Mesothelial cell of epicardium (in vitro differentiated cells): ENCODE data around the gene ADAM29. TPM values are rescaled to one million over a fixed set of nuclear protein-coding genes. Genes with fewer than 3 reads are reported as not detected.

ENCODE experiments used
- DNase-seq, 2 experiments: peaks; one replicate each; pipeline ENCODE4 v3.0.0; 2021; ENCODE audit warnings: low spot score in 2 of 2; ENCODE audit not compliant: unreplicated experiment in 2 of 2
- H3K27ac Mint-ChIP-seq: 2 replicates; pipeline ENCODE4 v1.8.0; 2021; ENCODE audit warnings: mixed read lengths
- H3K27me3 Mint-ChIP-seq: 2 replicates; pipeline ENCODE4 v1.8.0; 2021; ENCODE audit warnings: low read depth, mixed read lengths
- H3K36me3 Mint-ChIP-seq: 2 replicates; pipeline ENCODE4 v1.8.0; 2021; ENCODE audit warnings: mixed read lengths
- H3K4me1 Mint-ChIP-seq: 2 replicates; pipeline ENCODE4 v1.8.0; 2021; ENCODE audit warnings: mixed read lengths
- H3K4me3 Mint-ChIP-seq: 2 replicates; pipeline ENCODE4 v1.8.0; 2021; ENCODE audit warnings: mild to moderate bottlenecking, moderate library complexity, mixed read lengths
- H3K9me3 Mint-ChIP-seq: 2 replicates; pipeline ENCODE4 v1.8.0; 2021; ENCODE audit warnings: mixed read lengths
- total RNA-seq: library from RNA; stranded (reverse); gene quantifications from 3 replicates; pipeline ENCODE4 v1.2.1, GENCODE V29; 2021
- TF ChIP-seq, protein P1 (sequence below): fragments of 200-600 bp; sonication (generic); IDR thresholded peaks from one replicate; pipeline ENCODE4 v1.5.0; 2021; ENCODE audit warnings: antibody characterized with exemption; ENCODE audit not compliant: unreplicated experiment

Gene ADAM29
- total RNA-seq, 1 donor from 2014 or later = not detected

DNA sequence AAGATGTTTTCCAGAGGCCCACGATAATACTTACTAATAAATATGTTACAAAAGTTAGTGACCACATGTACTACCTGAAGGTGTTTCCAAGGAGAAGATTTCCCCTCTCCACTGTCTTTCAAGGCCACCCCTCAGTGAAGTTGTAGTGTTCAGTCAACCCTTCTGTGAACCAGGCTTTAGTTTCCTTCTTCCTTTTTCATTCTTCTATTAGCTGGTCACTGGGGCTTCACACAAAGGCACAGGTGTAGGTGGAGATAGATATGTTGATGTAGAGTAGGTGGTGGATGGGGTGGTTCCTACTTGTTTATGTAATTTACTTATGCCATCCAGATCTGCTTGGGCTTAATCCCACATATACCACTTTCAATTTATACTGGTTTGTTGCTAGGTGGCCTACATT lies 43.3 kb upstream of the ADAM29 start:
- DNase-seq = no peak
- Mint-ChIP-seq H3K4me1 (peaks cover 29% of the 10 kb centered on the region), H3K36me3 (no peaks in the 10 kb centered on the region), H3K27ac (no peak overlapping the region), H3K4me3 (no peak overlapping the region), H3K9me3 (no peaks in the 10 kb centered on the region), H3K27me3 (no peaks in the 10 kb centered on the region)
- TF ChIP-seq, protein P1, sequence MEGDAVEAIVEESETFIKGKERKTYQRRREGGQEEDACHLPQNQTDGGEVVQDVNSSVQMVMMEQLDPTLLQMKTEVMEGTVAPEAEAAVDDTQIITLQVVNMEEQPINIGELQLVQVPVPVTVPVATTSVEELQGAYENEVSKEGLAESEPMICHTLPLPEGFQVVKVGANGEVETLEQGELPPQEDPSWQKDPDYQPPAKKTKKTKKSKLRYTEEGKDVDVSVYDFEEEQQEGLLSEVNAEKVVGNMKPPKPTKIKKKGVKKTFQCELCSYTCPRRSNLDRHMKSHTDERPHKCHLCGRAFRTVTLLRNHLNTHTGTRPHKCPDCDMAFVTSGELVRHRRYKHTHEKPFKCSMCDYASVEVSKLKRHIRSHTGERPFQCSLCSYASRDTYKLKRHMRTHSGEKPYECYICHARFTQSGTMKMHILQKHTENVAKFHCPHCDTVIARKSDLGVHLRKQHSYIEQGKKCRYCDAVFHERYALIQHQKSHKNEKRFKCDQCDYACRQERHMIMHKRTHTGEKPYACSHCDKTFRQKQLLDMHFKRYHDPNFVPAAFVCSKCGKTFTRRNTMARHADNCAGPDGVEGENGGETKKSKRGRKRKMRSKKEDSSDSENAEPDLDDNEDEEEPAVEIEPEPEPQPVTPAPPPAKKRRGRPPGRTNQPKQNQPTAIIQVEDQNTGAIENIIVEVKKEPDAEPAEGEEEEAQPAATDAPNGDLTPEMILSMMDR = no peak

DNA sequence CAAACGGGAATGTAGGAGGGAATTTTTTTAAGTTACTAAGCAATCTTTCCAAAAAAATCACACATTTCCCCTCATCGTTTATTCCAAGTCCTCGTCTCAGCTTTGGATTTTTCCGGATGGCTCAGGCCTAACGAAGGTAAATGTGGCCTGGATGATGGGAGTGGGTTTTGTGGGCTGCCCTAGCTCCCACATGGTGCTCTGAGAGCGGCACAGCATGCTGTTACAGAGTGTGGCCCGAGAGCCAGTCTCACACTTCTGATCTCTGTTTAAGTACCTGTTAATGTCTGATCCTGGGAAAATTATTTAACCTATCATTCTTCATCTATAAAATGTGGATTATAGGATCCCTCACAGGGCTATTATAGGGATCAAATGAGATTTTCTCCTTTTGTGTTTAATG lies 38.2 kb upstream of the ADAM29 start:
- no peak overlapping the region for H3K27ac Mint-ChIP-seq

DNA sequence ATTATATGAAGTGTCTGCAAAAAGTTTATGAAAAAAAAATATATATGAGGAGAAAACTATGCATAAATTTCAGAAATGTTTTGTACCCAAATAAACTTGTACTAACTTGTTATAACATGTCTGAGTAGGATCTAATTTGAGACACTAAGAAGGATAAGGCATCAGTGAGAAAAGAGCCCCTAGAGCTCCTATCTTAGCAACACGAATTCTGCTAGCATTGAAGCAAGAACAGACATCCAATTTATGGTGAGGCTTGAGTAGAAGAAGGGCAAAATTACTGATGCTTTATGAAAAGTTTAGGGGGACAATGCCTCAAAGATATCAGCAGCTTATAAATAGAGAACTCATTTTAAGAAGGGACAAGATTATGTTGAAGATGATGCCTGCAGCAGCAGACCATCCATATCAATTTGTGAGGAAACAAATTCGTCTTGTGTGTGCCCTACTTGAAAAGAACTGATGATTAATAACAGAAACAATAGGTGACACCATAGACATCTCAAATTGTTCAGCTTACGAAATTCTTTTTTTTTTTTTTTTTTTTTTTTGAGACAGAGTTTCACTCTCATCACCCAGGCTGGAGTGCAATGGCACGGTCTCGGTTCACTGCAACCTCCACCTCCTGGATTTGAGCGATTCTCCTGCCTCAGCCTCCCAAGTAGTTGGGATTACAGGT lies 35.7 kb upstream of the ADAM29 start:
- no peaks in the 10 kb centered on the region for H3K4me1 Mint-ChIP-seq
- TF ChIP-seq, protein P1 = no peak
- peaks cover 8% of the 10 kb centered on the region for H3K9me3 Mint-ChIP-seq
- H3K27me3 Mint-ChIP-seq = no peaks in the 10 kb centered on the region
- no peaks in the 10 kb centered on the region for H3K36me3 Mint-ChIP-seq
- no peak overlapping the region for H3K27ac Mint-ChIP-seq
- H3K4me3 Mint-ChIP-seq = no peak overlapping the region
- no peak for DNase-seq

More for the DNA sequence above, 38.2 kb upstream of the ADAM29 start:
- Mint-ChIP-seq H3K36me3 (no peaks in the 10 kb centered on the region), H3K4me1 (peaks cover 2% of the 10 kb centered on the region), H3K27me3 (no peaks in the 10 kb centered on the region), H3K4me3 (no peak overlapping the region), H3K9me3 (peaks cover 8% of the 10 kb centered on the region)
- TF ChIP-seq, protein P1 = no peak
- DNase-seq = no peak

DNA sequence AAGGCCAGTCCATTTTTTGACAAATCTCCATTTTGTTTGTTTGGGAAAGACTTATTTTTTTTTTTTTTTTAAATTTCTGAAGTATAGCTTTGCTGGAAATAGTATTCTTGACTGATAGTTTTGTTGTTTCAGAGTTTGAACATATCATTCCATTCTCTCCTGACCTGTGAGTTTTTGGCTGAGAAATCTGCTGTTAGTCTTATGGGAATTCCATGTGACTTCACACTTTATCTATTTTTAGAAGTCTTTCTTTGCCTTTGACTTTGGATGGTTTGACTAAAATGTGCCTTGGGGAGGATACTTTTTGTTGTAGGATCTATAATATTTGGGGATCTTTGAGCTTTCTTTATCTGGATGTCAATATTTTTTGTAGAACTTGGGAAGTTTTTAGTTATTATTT lies 10.7 kb upstream of the ADAM29 start:
- peaks cover 42% of the 10 kb centered on the region for H3K9me3 Mint-ChIP-seq
- H3K4me3 Mint-ChIP-seq = no peak overlapping the region
- H3K27ac Mint-ChIP-seq = no peak overlapping the region
- peaks cover 3% of the 10 kb centered on the region for H3K36me3 Mint-ChIP-seq
- H3K27me3 Mint-ChIP-seq = no peaks in the 10 kb centered on the region
- H3K4me1 Mint-ChIP-seq = no peaks in the 10 kb centered on the region
- DNase-seq = no peak
- TF ChIP-seq, protein P1 = no peak

DNA sequence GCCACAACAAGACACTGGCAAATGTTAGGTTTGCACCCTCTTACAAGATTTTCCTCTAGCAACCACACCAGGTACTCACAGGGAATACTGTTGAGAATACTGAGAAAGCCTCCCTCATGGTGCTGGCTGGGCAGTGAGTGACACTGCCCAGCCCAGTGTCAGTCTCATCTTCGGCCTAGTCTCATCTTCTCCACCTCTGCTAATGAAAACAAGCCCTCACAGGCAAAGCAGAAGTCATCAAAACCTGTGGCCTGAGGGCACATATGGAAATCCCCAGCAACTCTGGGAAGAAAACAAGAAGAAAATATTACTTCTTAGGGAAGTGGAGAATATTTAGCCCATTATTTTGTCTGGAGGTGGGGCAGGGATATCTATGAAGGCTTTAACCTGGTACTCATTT lies 7.9 kb upstream of the ADAM29 start:
- H3K4me1 Mint-ChIP-seq = no peaks in the 10 kb centered on the region
- peaks cover 3% of the 10 kb centered on the region for H3K36me3 Mint-ChIP-seq
- no peak overlapping the region for H3K27ac Mint-ChIP-seq
- H3K27me3 Mint-ChIP-seq = no peaks in the 10 kb centered on the region
- TF ChIP-seq, protein P1 = no peak
- H3K4me3 Mint-ChIP-seq = no peak overlapping the region
- peaks cover 45% of the 10 kb centered on the region for H3K9me3 Mint-ChIP-seq
- DNase-seq = no peak
